Measurements from ENCODE around the gene DIPK1B.

The DIPK1B gene

DNA sequence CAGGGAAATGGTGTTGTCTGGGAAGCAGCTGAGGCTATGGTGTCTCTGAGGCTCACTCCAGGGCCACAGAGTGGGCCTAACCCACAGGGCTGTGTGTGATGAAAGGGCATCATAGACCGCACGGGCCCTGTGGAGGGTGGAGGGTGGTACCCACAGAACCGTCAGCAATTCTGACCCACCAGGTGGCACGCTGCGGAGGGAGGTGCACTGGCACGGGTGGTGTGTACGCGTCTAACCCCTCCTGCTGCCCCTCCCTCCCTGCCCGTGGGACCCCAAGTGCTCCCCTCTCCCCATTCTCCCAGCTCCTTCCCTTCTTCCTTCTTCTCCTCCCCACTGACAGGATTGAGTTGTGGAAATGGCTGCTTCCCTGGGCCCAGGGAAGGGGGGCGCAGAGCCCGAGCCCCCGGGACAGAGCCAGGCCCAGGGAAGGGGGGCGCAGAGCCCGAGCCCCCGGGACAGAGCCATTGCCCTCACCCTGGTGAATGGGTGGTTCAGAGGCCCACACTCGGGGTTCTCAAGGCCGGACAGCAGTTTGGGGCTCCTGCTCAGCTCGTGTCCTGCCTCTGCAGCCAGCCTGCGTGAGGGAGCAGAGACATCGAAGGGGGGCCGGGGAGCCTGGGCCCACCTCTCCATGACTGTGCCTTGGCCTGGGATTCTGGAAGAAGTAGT, 23.6 kb downstream of the DIPK1B start:
- no peak for DNase-seq (ENCODE audit: low read depth in 4 of 4, low spot score in 1 of 4)

DNA sequence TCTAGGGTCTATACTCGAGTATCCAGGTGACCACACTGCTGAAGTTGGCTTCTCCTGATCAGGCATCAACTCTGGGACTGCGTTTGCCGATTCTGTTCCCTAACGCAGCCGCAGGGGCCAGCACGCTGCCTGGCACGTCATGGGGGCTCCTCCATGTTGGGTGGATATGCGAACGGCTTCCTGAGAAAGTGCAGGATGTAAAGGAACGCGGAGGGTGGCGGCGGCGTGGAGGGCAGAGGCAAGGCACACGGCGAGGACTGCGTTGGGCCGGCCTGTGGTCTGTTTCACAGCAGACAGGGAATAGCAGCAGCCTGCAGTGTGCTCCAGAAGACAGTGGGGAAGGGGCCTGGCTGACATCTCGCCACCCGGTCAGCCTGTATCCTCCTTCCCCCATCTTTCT, 26.6 kb downstream of the DIPK1B start:
- DNase-seq (ENCODE audit: low read depth in 4 of 4, low spot score in 1 of 4), result no peak

DNA sequence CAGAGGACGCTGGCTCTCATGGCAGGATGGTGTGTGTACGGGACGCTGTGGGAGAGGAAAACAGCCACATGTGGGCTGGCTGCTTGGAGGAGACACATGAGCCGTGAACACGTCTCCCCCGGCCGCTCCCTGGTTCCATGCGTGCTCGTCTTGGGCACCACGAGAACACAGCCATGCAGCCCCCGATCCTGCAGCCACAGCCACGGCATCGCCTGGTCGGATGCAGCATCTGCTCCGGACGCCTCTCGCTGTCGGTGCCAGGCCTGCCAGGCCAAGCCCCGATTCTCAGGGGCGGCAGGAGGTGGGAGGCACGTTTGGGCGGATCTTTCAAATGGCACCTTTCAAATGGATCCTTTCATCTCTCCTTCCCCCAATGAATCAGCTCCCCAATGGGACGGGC, 27.1 kb downstream of the DIPK1B start:
- DNase-seq (ENCODE audit: low read depth in 4 of 4, low spot score in 1 of 4), result no peak

DNA sequence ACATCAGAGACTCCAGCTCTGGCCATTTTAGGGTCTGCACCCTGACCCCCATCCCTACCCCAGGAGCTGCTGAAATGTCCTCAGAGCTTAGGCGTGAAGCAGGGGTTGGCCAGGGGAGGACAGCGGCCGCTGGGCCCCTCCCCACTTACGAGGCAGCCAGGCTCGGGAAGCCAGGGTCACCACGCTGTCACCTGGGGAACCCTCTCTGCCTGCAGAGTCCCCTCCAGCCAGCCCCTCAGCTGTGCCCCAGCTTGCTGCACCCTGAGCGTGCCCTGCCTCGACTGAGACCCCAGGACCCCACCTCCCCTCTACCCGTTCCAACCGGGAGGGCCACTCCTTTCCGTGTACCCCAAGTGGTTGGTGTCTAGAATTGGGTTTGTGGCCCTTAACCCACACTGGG, 27.7 kb downstream of the DIPK1B start:
- no peak for DNase-seq (ENCODE audit: low read depth in 4 of 4, low spot score in 1 of 4)

DNA sequence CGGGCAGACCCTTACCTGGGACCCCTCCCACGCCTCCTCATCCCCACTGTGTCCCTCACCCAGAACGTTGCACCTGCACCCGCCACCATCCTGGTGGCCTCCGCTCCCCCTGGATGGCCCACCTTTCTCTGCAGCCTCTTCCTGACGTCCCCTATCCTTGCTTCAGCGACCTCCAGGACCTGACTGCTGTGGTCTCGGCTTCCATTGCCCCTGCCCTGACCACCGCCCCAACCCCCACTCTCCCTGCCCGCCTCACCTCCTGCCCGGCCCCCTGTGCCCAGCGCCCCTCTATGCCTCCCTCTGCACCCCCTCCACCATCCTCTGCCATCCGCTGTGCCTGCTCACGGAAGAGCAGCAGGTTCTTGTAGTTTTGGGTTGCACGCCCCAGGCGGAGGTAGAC, 28.1 kb downstream of the DIPK1B start:
- no peak for DNase-seq (ENCODE audit: low read depth in 4 of 4, low spot score in 1 of 4)

DNA sequence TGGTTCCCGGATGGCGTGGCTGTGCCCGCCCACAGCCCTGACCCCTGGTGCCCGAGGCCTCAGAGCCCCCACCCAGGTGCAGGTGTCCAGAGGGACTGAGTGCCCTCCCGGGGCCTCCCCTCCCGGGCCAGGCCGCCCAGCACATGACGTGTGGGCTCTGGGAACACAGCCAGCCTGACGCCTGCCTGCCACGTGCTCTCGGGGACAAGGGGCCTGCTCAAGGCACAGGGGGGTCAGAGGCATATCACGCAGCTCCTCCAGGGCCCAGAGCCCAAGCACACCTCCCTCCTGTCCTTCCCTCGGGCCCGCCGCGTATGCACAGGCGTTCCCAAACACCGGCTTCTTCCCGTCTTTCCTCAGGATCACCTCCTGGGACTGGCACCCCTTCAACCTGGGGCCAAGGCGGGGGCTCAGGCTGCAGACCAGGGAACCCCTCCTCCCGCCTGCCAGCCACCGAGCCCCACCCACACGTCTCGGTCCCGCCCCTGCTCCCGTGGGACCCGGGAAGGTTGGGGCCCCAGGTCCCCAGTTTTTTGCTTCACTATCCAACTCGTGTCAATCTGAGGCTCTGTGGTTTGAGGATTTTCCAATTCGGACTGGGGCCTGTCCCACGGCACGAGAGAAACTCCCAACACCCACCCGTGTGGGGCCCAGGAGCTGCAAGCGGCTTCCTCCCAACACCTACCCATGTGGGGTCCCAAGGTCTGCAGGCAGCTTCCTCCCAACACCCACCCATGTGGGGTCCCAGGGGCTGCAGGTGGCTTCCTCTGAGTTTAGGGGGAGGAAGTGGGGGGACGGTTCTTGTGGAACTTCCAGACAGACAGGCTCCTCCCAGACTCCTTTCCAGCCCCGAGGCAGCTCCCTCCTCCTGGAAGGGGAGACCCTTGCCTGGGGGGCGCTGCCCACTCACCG, 28.9 kb downstream of the DIPK1B start:
- DNase-seq (ENCODE audit: low read depth in 4 of 4, low spot score in 1 of 4), result no peak

DNA sequence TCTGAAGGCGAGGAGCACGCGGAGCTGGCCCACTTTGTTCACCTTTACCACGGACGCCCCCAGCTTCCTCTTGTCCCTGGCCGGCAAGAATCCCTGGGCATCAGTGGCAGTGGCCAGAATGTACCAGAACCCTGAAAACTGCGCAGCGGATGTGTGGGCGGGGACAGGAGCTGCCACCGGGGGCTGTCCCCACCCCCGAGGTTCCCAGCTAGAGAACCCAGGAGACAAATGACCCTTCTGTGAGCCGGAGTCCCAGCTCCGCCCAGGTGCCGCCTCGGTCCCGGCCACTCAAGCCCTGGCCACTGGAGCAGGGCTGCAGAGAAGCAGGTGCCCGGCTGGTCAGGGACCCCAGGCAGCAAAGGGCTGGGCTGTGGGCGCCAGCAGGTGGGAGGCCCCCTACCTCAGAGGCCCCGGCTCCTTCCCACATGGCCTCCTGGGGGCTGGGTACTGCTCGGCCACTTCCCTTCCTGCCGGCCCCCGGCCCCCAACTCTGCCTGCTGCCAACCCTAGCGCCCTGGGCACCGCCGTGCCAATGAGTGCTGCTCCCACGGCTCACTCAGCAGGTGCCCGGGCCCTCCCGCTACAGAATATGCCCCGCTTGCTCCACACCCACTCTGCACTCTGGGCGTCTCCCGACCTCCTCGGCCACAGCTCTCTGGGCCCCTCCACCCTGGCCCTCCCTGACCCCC, 29.7 kb downstream of the DIPK1B start:
- DNase-seq (ENCODE audit: low read depth in 4 of 4, low spot score in 1 of 4), result no peak

DNA sequence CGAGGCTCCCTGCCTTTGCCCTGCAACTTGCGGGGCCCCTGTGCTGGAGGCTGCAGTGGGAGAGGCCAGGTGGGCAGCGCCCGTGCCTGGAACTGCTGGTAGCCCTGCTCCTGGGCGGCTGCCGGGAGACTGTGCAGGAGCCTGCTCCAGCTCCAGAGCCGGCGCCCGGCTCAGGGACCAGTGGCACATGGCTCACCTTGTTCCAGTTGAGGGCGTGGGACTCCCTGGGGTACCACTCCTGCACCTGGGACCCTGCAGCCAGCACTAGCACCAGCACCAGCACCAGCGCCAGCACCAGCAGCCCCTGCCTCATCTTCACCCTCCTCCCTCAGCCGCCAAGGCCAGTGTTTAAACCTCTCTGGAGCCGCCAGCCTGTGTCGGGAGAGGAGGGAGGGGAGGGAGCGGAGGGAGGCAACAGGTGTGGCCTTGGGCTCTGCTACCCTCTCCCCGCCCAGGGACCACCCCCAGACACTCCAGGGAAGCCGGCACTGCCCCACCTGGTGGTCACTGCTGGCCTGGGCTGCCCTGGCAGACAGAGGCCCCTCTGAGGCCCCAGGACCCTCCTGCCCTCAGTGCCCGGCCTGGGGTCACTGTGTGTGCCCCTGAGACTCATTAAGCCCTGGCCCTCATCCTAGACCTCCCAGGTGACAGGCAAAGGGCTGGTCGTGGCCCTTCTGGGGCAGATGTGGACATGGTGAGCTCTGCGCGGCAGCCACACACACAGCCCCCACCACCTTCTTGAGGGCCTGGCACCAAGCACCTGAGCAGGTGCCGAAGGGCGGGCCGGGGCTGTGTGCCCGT, 30.4 kb downstream of the DIPK1B start, which contains the start of gene LCN10:
Gene LCN10, minus strand, starts transcription at position 350 of the 801 bp plus-strand sequence. Its CDS starts 37 bp downstream, at position 313.
- DNase-seq (ENCODE audit: low read depth in 4 of 4, low spot score in 1 of 4), result no peak

DNA sequence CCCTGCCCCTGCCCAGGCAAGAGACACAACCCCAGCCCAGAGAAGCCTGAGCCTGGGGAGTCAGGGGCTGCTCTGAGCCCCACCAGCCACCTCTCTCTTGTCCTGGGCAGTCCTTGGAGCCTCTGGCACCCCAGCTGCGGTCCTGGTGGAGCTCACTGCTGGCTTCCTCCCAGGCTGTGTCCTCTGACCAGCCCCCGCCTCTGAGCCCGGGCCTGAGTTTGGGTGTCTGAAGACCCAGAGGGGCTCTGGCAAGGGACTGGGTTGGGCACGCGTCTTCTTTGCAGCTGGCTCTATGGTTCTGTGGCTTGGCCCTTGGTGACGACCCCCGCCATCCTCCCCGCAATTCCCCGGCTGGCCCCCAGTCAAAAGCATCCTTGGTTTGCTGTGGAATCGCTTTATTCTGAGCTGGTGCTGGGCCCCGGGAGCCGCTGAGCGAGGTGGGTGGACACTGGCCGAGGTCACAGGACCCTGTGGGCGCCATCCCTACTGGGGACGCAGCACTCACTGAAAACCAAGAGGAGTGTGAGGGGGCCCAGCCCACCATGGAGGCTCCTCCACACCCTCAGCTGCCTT, 31.4 kb downstream of the DIPK1B start:
- no peak for DNase-seq (ENCODE audit: low read depth in 4 of 4, low spot score in 1 of 4)

DNA sequence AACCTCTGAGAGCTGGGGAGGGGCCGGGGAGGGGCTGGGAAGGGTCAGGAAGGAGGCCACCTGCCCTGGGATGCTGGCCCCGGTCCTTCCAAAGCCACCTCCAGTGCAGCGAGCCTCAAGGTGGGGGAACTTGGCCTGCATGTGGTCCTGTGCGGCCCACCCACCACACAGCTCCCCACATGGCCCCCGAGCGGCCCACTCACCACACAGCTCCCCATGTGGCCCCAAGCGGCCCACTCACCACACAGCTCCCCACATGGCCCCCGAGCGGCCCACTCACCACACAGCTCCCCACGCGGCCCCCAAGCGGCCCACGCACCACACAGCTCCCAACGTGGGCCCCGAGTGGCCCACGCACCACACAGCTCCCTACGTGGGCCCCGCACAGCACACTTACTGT, 32.4 kb downstream of the DIPK1B start:
- no peak for DNase-seq (ENCODE audit: low read depth in 4 of 4, low spot score in 1 of 4)

DNA sequence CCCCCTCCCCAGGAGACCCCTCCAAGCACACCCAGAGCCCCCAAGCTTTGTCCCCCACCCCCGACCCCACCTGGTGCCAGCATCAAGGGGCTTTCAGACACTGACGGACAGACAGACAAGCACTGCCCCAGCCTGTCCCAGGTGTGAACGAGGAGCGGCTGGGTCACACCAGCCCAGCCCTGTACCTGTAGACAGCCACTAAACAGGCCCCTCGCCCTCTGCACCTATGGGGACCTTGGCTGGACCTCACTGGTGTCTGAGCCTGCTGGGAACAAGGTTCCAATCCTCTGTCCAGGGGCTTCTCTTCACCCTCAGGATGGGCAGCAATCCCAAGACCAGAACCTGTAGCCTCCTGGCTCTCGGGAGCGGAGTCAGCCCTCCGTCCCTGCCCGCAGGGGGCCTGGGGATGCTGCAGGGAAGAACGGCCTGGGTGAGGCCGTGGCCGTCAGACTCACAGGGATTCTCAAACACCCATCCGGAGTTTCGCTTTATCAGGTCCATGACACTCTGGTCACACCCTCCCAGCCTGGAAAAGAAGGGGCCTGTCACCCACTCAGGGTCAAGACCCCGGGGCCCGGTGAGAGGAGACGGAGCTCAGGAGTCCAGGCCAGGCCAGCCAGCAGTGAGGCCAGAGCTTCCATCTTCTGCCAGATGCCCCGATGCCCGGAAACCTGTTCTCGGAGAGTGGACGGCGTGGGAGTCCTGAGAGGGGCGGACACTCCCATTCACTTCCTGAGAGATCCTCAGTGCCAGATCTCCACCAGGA, 33.2 kb downstream of the DIPK1B start:
- DNase-seq (ENCODE audit: low read depth in 4 of 4, low spot score in 1 of 4), result no peak

DNA sequence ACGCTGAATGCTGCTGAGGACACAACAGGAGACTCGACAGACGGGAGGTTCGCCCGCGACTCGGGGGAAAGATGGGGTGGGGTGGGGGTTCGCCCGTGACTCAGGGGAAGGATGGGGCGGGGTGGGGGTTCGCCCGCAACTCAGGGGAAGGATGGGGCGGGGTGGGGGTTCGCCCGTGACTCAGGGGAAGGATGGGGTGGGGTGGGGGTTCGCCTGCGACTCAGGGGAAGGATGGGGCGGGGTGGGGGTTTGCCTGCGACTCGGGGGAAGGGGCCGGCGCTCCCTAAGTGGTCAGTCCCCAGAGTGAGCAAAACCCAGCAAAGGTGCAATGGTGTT, 33.8 kb downstream of the DIPK1B start:
- no peak for DNase-seq (ENCODE audit: low read depth in 4 of 4, low spot score in 1 of 4)

DNA sequence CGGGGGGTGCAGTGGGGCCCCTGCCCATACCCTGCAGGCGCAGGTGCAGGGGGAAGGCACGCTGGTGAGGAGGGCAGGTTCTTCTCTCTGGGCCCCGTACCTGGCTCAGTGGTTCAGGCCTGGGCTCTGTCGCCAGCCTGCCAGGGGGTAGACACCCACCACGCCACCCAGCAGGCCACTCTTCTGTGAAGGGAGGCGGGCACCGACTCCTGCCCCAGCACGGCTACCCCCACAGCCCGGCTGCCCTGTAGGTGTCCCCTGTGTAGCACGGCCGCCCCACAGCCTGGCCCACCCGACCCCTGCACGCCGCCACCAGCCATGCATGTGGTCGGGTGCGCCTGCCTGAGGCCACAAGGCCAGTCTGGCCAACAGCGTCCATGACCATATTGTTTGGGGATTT, 34.2 kb downstream of the DIPK1B start:
- DNase-seq (ENCODE audit: low read depth in 4 of 4, low spot score in 1 of 4), result no peak

DNA sequence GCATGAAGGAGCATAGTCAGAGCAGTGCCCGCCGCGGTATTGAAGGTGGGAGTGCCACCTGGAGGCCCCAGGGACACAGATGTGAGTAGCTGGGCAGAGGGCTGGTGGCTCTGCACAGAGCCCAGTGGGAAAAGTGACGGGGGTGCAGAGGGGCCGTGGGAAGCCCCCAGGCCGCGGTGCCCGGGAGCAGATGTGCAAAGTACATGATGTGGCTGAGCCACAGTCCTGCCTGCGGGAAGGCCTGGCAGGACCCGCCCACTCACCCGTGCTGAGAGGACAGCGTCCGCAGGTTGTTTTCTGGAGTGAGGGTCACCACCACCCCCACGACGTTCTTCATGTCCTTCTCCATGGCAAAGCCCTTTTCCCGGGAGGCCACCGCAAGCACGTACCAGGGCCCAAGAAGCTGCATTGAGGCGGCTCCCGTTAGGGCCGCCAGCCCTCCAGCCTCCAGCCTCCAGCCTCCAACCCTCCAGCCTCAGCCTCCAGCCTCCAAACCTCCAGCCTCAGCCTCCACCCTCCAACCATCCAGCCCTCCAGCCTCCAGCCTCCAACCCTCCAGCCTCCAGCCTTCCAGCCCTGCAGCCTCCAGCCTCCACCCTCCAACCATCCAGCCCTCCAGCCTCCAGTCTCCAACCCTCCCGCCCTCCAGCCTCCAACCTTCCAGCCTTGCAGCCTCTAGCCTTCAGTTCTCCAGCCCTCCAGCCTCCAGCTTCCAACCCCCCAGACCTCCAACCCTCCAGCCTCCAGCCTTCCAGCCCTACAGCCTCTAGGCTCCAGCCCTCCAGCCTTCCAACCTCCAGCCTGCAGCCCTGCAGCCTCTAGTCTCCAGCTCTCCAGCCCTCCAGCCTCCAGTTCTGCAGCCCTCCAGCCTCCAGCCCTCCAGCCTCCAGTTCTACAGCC, 35.0 kb downstream of the DIPK1B start:
- DNase-seq (ENCODE audit: low read depth in 4 of 4, low spot score in 1 of 4), result no peak

DNA sequence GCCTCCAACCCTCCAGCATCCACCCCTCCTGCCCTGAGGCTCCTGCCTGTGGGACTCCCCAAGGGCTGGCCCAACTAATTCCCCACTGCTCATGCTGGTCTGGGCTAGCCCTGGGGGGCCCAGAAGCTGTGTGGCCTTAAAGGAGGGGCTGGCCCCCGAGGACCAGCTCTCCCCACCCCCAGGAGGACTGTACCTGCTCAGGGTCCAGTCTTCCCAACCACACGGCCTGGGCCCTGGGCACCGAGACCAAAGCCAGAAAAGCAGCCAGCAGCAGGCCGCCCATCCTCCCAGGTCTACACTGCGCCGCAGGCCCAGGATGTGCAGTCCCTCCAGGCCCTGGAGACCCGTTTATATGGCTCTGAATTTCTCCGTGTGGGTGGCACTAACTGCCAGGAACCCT, 35.8 kb downstream of the DIPK1B start, which contains the start of gene LCN6:
Gene LCN6, minus strand, starts transcription at position 325 of the 400 bp plus-strand sequence. Its CDS starts 42 bp downstream, at position 283.
- DNase-seq (ENCODE audit: low read depth in 4 of 4, low spot score in 1 of 4), result no peak

DNA sequence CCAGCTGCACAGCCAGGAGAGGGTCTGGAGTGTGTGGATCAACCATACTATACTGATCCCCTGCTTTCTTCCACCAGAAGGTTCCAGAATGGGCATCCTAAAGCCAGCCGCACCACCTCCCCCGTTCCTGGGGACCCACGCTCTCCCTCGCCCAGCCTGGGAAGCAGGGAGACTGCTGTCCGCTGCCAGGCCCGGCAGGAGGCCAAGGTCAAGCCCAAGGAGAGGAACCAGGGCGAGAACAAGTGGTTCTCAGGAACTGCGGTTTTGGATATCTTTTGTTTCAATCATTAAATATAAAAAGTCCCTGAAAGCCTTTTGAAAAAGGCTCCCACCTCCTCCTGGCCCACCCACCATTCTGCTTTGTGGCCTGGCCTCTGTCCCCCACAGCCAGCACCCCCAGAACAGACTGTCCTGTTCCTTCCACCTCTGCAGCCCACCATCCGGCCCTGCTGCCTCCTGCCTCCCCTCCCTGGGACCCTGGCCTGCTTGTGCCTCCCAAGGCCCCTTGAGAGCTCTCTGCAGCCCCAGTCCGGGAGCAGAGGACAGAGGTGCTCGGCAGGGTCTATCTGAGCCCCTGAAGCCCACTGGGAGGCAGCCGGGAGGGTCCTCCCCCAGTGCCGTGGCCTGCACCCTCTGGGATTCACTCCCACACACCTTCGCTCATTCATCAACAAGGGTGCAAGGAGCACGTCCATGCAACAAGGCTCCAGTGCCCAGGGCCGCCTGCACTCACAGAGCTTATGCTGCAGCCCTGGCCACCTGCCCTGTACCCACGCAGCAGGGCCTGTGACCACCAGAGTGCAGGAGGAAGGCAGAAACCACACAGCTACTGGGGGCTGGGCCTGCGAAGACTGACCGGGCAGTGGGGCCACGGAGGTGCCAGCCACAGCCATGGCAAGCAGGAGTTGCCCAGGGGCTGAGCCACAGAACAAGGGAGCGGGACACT, 36.6 kb downstream of the DIPK1B start:
- no peak for DNase-seq (ENCODE audit: low read depth in 4 of 4, low spot score in 1 of 4)

DNA sequence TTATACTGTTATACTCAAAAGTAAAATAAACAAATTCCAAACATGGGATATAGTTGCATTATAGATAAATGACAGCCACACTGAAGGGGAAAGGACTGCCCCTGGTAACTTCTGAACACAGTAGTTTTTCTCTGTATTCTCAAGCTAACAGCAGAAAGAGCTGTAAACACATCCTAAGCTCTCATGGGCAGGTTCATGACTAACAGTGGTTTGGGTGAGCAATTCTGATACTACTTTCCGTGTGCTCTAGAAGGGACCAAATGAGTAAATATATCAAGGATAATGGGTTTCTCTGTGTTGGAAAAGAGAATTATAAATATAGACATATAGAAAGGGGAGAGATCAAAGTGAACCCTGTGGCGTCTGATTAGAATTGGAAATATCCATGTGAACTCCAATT, 38.2 kb downstream of the DIPK1B start:
- no peak for DNase-seq (ENCODE audit: low read depth in 4 of 4, low spot score in 1 of 4)

DNA sequence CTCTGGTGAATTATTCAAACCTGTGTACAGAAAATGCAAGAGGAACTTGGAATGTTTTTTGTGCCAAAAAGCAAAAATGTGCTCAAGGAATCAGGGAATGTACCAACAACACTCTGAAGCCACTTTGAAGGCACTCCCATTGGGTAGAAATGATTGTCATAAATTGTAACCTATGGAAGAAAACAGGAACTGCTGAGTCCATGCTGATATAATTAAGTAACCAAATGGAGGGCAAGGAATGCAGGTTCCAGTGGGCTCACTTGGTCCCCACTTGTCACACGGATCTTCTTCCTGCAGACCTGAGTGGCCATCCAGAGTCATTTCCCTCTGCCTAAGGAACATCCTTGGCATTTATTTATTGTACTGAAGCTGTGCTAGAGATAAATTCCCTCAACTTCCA, 38.9 kb downstream of the DIPK1B start:
- DNase-seq (ENCODE audit: low read depth in 4 of 4, low spot score in 1 of 4), result no peak
